Suprapubic skin (tissue), 4 donors: ENCODE measurements around the gene ZNF521. TPM values are rescaled to one million over a fixed set of nuclear protein-coding genes. Genes with fewer than 3 reads are reported as not detected.

Experiments
- DNase-seq, 2 donors: peaks; one replicate each; pipeline ENCODE4 v3.0.0-alpha.2; 2019; ENCODE audit warnings: low spot score in 2 of 2
- H3K27ac ChIP-seq: fragments of 200-600 bp; sonication (generic); one replicate; pipeline ENCODE4 v1.5.1; 2019
- H3K27me3 ChIP-seq: fragments of 200-600 bp; sonication (generic); one replicate; pipeline ENCODE4 v1.5.1; 2019
- H3K36me3 ChIP-seq: fragments of 200-600 bp; sonication (generic); one replicate; pipeline ENCODE4 v1.5.1; 2019
- H3K4me1 ChIP-seq: fragments of 200-600 bp; sonication (generic); one replicate; pipeline ENCODE4 v1.5.1; 2019
- H3K4me3 ChIP-seq: fragments of 200-600 bp; sonication (generic); one replicate; pipeline ENCODE4 v1.5.1; 2019; ENCODE audit warnings: mild to moderate bottlenecking
- H3K9me3 ChIP-seq: fragments of 200-600 bp; sonication (generic); one replicate; pipeline ENCODE4 v1.5.1; 2019
- EP300 ChIP-seq: sonication (generic); formaldehyde crosslinking; IDR thresholded peaks from one replicate; pipeline ENCODE4 v1.6.1; 2017; ENCODE audit warnings: antibody characterized with exemption
- POLR2A ChIP-seq, 2 donors: fragments of 450-650 bp; IDR thresholded peaks; one replicate each; pipeline ENCODE4 v1.6.1; 2017; ENCODE audit warnings: antibody characterized with exemption in 2 of 2, mild to moderate bottlenecking in 2 of 2, moderate library complexity in 2 of 2
- POLR2AphosphoS5 ChIP-seq, 3 donors: sonication (generic); formaldehyde crosslinking; IDR thresholded peaks; one replicate each; pipeline ENCODE4 v1.6.1; 2017; ENCODE audit warnings: antibody characterized with exemption in 3 of 3
- WGBS: methylation state at CpG from one replicate; pipeline ENCODE4 v1.1.5; 2018; 5-methylcytosine and 5-hydroxymethylcytosine counted together
- total RNA-seq, 4 donors: library from RNA; depleted of rRNA; stranded (reverse); fragments of >200 nt; gene quantifications; one replicate each; pipeline ENCODE4 v1.1.0, GENCODE V29; 2016
- TF ChIP-seq, protein P1 (sequence below), 2 donors: fragments of 200-600 bp in 1 of 2; fragments of 450-650 bp in 1 of 2; sonication (generic) in 1 of 2; IDR thresholded peaks; one replicate each; pipeline ENCODE4 v1.5.1; 2016 to 2019; ENCODE audit warnings: antibody characterized with exemption in 2 of 2, mild to moderate bottlenecking in 1 of 2, moderate library complexity in 1 of 2

Gene ZNF521
- total RNA-seq, 4 donors from 2014 or later = 6.4 to 13.2 (median 10.1) TPM

DNA sequence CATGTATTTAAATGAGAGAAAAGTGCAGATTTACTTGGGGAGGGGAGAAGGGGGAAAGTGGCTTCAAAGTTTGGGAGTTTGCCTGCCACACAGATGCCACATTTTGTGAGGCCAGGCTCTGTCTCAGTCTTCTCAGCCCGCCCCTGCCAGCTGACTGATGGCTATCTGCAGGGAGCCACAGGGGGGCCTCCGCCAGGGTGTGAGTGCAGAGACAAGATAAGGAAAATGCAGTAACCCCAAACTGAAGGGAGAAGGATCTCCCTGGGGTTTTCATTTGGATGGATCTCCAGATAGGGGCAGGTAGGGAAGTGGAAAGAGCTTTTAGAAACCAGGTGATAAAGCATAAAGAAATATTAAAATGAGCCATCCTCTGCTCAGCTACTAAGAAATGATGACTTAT, 128.8 kb downstream of the ZNF521 start:
- 75% methylated on average over 2 of the region's 2 CpGs for WGBS
- peak overlapping the region; percentile 19 for H3K27ac ChIP-seq

DNA sequence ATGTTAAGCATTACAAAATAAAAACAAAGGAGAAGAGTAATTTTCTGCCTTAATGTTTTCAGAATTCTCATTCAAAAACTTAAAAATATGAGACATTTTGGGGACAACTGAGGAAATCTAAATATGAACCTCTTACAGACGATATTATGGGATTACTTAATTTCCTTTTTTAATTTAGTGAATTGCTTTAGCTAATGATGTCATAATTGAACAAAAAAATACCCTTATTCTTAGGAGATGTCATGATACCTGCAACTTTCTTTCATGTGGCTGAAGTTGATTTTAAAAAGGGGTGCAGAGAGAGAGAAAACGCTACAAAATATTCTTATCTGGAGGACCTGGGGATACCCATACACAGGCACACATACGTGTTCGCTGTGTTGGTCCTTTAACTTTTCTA, 129.3 kb downstream of the ZNF521 start:
- DNase-seq = no peak
- H3K4me3 ChIP-seq = no peak overlapping the region
- peaks cover 6% of the 10 kb centered on the region for H3K36me3 ChIP-seq
- no peaks in the 10 kb centered on the region for H3K27me3 ChIP-seq
- TF ChIP-seq EP300 (no peak), POLR2A (IDR thresholded peaks at IDR 0.05) (no peak), POLR2AphosphoS5 (IDR thresholded peaks at IDR 0.05) (no peak)
- TF ChIP-seq, protein P1, sequence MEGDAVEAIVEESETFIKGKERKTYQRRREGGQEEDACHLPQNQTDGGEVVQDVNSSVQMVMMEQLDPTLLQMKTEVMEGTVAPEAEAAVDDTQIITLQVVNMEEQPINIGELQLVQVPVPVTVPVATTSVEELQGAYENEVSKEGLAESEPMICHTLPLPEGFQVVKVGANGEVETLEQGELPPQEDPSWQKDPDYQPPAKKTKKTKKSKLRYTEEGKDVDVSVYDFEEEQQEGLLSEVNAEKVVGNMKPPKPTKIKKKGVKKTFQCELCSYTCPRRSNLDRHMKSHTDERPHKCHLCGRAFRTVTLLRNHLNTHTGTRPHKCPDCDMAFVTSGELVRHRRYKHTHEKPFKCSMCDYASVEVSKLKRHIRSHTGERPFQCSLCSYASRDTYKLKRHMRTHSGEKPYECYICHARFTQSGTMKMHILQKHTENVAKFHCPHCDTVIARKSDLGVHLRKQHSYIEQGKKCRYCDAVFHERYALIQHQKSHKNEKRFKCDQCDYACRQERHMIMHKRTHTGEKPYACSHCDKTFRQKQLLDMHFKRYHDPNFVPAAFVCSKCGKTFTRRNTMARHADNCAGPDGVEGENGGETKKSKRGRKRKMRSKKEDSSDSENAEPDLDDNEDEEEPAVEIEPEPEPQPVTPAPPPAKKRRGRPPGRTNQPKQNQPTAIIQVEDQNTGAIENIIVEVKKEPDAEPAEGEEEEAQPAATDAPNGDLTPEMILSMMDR (IDR thresholded peaks at IDR 0.05) = no peak
- H3K4me1 ChIP-seq = no peaks in the 10 kb centered on the region
- H3K27ac ChIP-seq = no peak overlapping the region
- WGBS = 84% methylated on average over 4 of the region's 4 CpGs
- no peaks in the 10 kb centered on the region for H3K9me3 ChIP-seq

More for the DNA sequence above, 128.8 kb downstream of the ZNF521 start:
- Histone ChIP-seq H3K36me3 (peaks cover 6% of the 10 kb centered on the region), H3K27me3 (no peaks in the 10 kb centered on the region), H3K9me3 (no peaks in the 10 kb centered on the region), H3K4me3 (no peak overlapping the region), H3K4me1 (no peaks in the 10 kb centered on the region)
- TF ChIP-seq, protein P1 (IDR thresholded peaks at IDR 0.05) = no peak
- TF ChIP-seq EP300 = no peak
- no peak for TF ChIP-seq POLR2A (IDR thresholded peaks at IDR 0.05)
- no peak for TF ChIP-seq POLR2AphosphoS5 (IDR thresholded peaks at IDR 0.05)
- DNase-seq = no peak

DNA sequence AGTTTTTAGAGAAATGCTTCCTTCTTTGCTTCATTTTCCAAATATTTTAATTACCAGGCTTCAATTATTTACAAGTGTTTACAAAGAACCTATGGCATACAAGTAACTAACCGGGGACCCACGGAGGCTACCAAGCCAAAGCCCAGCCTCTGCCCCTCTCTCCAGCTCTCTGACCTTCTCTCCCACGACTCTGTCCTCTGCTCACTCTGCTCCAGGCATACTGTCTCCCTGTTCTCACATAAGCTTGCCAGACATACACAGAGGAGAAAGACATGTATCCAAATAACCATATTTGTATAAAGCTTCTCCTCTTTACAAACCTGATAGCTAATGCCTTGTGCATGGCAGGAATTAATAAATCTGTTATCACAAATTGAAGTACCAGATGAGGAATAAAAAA, 141.3 kb downstream of the ZNF521 start:
- H3K9me3 ChIP-seq = no peaks in the 10 kb centered on the region
- no peaks in the 10 kb centered on the region for H3K36me3 ChIP-seq
- H3K4me1 ChIP-seq = no peaks in the 10 kb centered on the region
- TF ChIP-seq, protein P1 (IDR thresholded peaks at IDR 0.05) = no peak
- TF ChIP-seq EP300 (no peak), POLR2A (IDR thresholded peaks at IDR 0.05) (no peak), POLR2AphosphoS5 (IDR thresholded peaks at IDR 0.05) (no peak)
- 78% methylated on average over 3 of the region's 3 CpGs for WGBS
- H3K27ac ChIP-seq = no peak overlapping the region
- H3K27me3 ChIP-seq = no peaks in the 10 kb centered on the region
- DNase-seq = no peak
- no peak overlapping the region for H3K4me3 ChIP-seq

DNA sequence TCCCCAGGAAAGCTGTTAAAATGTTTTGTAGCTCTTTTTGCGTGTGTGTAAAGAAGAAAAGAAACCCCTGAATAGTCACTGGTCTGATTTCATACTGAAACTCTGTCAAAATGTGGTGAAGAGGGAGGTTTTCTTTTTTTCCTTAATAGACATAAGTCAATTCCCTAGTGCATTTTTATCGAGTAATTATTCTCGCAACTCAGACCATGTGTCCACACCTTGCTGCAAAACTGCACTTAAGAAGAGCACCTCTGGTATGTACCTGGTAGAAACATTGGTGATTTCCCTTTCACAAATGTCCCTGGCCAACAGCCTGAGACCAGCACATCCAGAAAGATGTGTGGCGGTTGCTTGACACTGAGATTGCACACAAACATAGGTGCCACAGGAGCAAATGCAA, 159.9 kb downstream of the ZNF521 start:
- no peaks in the 10 kb centered on the region for H3K36me3 ChIP-seq
- H3K4me3 ChIP-seq = no peak overlapping the region
- WGBS = 68% methylated on average over 4 of the region's 4 CpGs
- no peaks in the 10 kb centered on the region for H3K4me1 ChIP-seq
- no peak overlapping the region for H3K27ac ChIP-seq
- DNase-seq = no peak
- H3K9me3 ChIP-seq = no peaks in the 10 kb centered on the region
- TF ChIP-seq POLR2A (IDR thresholded peaks at IDR 0.05) (no peak), POLR2AphosphoS5 (IDR thresholded peaks at IDR 0.05) (no peak)
- TF ChIP-seq, protein P1 (IDR thresholded peaks at IDR 0.05) = no peak
- no peaks in the 10 kb centered on the region for H3K27me3 ChIP-seq

DNA sequence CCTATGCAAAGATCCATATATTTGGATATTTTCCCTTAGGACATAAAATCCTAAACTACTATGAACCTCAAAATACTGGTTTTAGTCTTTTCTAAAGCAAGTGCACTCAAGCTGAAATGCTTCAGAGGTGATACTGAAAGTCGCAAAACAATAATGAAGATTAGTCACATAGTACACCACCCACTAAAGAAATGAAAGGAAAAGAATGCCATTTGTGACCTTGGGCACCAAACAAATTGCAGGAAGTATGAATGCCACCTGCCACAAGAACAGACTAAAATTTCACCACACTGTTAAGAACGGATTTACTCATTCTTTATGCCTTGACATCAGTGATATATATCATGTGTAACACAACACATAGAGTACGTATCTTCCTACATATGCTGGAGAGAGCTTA, 161.5 kb downstream of the ZNF521 start:
- TF ChIP-seq, protein P1 (IDR thresholded peaks at IDR 0.05) = no peak
- TF ChIP-seq EP300 = no peak
- TF ChIP-seq POLR2A (IDR thresholded peaks at IDR 0.05) = no peak
- TF ChIP-seq POLR2AphosphoS5 (IDR thresholded peaks at IDR 0.05) = no peak
- 83% methylated on average over 3 of the region's 3 CpGs for WGBS

More for the DNA sequence above, 161.5 kb downstream of the ZNF521 start:
- no peaks in the 10 kb centered on the region for H3K4me1 ChIP-seq
- no peak overlapping the region for H3K4me3 ChIP-seq
- no peaks in the 10 kb centered on the region for H3K9me3 ChIP-seq
- no peaks in the 10 kb centered on the region for H3K27me3 ChIP-seq
- H3K27ac ChIP-seq = no peak overlapping the region
- no peak for DNase-seq
- no peaks in the 10 kb centered on the region for H3K36me3 ChIP-seq
